Esophagus mucosa (tissue), 1 donor: ENCODE data around the gene IQCK. TPM values are rescaled to one million over a fixed set of nuclear protein-coding genes. Genes with fewer than 3 reads are reported as not detected.

Experiments
- ATAC-seq: fragments of 200-7000 bp; cut with Tn5 transposase; one replicate; pipeline ENCODE4 v1.9.1; 2020
- total RNA-seq: library from RNA; stranded (reverse); gene quantifications from one replicate; pipeline ENCODE4 v1.2.4, GENCODE V29; 2023
- donor health status: DM: yes; HTN: yes; CAD: no.

The IQCK gene
- total RNA-seq, 1 donor from 2014 or later = 4.7 TPM

DNA sequence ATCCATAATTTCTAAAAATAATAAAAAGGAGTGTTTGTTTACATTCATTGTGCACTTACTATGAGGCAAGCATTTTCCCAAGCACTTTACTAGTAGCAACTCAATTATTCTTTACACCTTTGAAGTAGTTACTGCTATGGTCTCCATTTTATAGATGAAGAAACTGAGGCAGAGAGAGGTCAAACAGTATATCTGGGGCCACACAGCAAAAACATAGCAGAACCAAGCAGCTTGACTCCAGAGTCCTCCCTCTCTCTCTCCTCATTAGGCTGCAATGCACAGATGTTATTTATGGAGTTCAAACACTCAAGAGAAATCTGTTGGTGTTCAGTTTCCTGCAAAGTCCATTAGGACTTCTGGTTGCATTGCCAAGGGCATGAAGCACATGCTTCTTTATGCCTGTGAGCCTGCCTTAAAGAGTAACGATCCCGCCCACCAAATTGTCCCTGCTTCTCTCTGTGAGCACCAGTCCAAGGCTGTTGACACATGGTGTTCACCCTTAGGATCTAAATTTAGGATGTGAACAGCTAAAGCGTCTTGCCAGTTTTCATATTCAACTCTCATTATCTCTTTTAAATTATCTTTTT, 122.5 kb downstream of the IQCK start:
- no peak for ATAC-seq

DNA sequence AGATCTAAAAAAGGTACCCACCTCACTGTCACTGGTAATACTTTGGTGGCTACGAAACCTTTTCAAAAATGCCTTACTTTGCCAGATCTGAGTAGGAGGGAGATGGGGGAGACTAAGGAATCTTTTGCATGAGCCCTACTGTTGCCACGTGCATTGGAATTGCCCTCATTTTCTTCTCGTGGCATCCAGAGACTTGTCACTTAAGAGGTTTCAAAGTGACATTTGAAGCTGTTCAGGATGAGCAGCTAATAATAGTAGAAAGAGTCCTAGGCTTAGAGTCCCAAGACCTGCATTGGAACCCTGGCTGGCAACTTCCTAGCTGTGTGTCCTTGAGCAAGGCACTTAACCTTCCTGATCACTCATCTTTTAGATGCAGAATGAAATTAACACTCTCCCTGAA, 123.1 kb downstream of the IQCK start:
- no peak for ATAC-seq

DNA sequence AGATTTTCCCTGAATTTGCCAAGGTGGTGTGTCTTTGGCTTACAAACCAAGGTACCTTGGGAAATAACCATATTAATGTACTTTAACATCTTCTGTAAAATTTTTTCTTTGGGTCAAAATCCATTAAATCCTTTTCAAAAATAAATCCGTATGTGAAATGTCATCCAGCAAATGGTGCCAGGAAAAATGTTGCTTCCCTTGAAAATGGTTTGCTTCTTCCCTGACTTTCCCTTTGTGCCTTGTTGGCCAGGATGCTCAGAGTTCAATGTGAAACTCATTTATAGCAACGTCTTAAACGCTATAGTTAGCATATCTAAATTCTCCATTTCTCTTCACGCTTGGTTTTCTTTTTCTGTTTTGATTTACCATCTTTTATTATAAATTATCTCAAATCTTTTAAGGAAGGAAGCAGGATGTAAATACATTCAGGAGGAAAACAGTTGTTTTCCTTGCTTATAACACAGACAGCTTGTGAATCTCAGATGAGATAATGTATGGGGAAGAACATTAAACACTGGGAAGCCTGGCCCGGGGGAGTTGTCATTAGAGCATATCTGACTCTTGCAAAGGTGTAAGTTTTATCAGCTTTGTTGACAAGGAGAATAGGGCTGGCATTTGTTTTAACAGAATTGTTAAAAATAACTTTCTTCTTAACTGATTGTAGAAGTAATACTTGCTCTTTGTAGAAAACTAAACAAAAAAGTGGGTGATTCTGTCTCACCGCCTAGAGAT, 124.5 kb downstream of the IQCK start:
- ATAC-seq = no peak

DNA sequence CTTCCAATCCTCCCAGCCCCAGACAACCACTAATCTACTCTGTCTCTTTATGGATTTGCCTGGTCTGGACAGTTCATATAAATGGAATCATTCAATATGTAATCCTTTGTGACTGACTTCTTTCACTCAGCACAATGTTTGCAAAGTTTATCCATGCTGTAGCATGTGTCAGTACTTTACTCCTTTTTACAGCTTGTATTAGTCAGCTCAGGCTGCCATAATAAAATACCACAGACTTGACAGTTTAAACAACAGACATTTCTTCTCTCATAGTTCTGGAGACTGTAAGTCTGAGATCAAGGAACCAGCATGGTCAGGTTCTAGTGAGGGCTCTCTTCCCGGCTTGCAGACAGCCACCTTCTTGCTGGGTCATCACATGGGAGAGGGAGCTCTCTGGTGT, 125.3 kb downstream of the IQCK start:
- ATAC-seq = no peak

DNA sequence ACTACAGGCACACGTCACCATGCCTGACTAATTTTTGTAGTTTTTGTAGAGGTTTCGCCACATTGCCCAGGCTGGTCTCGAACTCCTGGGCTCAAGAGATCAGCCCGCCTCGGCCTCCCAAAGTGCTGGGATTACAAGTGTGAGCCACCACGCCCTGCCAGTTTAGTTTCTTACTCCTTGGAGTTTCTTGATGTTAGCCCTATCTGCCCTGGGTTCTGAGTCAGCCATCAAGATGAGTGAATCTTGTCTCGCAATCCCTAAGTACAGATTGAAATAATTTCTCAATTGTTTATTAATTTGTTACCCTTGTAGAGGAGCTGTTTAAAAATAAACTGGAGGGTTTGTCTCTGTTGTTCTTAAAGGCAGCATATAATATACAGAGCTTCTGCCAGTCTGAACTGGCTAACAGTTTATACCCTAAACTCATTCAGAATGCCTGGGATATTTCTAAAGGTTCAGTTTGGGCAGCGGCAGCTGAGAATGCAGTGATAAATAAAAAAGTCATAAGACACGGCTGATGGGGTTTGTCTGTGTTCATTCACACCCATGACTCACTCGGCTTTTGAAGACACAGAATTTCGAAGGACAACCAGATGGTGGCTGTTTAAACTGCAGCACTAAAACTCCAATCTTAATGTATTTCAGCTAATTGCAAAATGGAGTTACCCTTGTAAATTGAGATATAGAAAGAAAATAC, 127.0 kb downstream of the IQCK start:
- no peak for ATAC-seq

DNA sequence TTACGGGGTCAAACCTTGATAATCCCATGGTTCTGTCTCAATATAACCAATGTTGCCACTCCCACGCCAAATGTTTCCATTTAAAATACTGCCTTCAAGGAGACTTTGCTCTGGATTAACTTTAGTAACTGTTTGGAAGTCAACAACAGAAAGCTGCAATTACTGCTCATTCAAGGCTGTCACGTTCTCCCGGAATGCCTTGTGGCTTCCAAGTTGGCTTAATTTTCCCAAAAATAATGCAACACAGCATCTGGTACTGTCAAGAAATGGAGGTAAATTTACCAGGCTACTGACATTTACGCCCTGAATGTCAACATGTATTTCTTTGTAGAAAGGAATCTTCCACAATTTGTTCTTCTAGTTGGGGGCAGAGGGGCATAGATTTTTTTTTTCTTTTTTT, 128.4 kb downstream of the IQCK start:
- ATAC-seq = no peak

DNA sequence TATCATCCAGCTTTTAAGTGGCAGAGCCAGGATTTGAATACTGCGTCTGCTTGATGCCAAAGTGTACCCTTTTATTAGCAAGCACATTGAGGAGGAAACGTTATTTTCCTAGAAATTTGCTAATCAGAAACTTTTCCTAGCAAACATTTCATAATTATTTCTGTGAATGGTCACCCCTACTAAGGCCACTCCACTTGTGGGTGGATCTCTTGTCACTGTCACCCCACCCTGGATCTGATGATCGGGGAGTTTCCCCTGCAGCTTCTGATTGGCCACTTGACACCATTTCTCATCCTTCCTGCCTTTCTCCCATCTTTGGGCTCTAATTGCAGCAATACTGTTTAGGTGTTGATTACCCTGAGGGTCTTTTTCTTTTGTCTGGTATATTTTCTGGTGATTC, 130.7 kb downstream of the IQCK start:
- no peak for ATAC-seq

DNA sequence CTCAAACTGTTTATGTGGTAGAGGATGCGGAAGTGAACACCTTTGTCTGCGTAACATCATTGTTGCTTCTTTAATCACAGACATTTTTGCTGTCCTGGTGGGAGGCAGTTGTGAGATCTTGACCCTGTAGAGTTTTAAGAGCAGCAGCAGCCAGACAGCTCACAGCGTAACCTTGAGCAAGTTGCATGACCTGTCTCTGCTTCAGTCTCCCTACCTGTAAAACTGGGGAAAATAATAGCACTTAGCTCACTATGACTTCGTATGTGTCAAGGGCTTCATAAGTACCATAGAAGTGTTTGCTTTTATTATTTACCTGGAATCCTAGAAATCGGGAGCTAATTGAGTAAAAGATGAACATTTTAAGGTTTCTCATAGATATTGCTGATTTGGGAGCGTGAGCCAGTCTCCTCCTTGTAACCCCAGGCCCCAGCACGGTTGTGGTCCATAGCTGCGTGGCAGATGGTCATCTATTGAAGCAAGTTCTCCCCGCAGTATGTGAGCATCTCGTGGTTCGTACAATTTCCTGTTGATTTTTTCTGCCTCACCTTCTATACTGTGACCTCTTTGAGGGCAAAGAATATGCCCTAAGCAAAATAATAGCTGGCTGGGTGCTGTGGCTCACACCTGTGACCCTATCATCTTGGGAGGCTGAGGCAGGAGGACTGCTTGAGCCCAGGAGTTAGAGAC, 132.2 kb downstream of the IQCK start:
- no peak for ATAC-seq

DNA sequence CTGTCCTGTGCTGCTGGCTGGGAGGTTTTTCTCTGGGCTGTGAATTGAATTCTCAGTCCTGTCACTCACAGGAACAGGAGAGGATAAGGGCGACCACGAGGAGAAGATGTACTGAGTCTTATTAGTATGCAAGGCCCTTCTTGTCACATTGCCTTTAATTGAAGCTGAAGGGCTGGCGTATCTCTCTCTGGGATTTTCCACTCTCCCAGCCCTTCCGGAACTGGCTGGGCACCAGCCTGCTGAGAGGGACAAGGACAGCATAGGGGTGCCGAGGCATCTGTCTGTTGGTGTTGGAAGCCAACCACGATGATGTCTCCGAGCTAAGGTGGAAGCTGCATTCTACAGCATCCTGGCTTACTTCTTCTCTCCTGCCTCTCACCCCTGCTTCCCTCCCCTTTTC, 133.4 kb downstream of the IQCK start:
- ATAC-seq = no peak

DNA sequence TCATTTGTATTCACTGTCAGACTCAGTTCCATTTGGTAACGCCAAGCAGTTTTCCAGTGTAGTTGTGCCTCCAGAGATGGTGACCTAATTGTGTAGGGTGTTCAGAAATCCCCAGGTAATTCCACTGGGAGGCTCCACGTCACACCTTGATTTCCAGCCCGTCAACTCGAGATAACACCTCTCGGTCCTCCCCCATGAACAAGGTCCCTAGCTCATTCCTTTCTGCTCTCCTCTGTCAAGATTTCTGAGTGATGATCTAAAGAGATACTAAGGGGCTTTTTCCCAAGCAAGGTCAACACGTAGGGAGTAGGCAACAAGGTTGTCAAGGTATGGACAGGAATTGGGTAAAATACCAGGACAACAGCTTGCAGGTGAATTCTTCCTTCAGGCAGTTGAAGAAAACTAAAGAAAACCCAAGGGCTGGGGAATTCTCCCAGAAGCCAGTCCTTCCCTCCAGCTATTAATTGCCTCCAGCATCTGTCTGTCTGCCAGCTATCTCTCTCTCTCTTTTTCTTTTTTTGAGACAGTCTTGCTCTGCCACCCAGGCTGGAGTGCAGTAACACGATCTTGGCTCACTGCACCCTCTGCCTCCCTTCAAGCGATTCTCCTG, 135.2 kb downstream of the IQCK start:
- no peak for ATAC-seq

DNA sequence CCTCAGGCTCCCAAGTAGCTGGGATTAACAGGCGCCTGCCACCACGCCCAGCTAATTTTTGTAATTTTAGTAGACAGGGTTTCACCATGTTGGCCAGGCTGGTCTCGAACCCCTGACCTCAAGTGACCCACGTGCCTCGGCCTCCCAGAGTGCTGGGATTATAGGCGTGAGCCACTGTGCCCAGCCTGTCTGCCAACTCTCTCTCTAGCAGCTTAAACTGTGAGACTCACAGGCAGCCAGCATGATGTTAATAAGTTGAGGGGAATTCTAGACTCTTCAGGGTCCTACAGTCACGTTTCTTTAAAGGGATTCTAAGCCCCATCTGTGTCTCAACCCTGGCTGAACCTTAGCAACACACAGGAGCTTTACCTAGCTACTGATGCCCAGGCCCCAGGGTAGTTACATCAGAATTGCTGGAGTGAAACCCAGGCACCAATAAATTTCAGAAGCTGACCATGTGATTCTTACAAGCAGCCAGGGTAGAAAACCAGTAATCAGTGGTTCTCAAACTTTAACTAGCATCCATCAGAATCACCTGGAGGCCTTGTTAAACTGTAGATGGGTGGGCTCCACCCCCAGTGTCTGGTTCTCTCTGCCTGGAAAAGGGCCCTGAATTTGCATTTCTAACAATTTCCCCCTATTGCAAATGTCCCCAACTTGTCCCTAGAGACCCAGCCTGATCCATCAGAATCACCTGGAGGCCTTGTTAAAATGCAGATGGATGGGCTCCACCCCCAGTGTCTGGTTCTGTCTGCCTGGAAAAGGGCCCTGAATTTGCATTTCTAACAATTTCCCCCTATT, 135.9 kb downstream of the IQCK start:
- ATAC-seq = no peak

DNA sequence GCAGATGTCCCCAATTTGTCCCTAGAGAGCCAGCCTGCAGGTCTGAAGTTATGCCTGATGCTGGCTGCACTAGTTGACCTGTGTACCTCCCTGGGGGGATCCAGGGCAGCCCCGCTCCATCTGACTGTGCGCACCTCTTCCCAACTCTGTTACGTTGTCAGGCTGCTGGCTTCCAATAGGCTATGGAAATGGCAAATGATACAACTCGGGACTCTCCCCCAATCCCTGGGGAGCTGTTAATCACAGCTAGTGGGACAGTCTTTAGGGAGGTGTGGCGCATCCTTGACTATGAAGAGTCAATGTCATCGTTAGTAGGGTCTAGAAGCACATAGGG, 136.4 kb downstream of the IQCK start:
- ATAC-seq = no peak

DNA sequence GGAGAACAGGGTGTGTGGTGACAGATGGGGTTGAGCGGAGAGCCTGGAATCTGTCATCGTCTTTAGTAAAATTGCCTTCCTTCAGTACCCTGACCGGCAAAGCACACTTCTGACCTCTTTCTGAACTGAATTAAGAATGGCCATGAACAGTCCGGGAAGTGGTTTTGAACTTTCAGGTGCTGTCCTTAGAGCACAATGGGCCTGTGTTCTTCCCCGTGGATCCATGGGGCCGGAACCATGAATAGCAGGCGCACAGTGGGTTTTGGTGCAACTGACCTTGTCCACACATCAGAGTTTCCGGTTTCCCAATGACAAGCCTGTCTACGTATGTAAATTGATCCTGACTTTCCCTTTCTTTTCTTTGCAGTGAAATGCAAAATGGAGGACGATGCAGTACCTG, 138.0 kb downstream of the IQCK start:
- no peak for ATAC-seq

DNA sequence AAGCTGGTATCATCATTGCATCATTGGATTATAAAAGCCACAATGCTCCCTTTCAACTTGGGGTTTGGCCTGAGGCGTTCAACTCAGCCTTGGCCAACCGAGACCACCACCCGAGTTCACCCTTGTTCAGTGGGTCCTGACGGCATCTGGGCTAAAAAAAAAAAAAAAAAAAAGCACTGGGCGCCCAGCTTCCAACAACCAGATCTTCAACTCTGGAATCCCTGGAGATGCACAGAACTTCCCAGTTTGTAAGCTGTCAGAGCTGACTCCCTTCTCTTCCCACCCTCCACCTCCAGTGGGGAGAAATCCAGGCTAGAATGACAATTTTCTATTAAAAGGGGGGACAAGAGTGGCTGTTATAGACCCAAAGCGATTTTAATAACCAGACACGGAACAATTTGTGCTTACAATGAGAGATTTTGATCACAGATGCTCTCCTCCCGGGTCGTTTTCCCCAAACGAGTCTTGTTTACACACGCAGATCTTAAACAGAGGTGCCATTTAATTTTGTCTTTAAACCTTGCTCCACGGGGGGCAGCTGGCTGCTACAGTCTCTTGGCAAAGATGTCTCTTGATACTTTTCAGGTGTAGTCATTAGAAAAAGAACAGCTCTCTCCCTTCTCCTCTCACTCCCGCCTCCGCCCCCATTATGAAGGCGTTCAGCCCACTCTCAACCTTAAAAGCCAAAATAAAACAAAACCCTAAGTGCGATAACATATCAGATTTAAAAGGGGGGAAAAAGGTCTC, 139.7 kb downstream of the IQCK start:
- no peak for ATAC-seq

DNA sequence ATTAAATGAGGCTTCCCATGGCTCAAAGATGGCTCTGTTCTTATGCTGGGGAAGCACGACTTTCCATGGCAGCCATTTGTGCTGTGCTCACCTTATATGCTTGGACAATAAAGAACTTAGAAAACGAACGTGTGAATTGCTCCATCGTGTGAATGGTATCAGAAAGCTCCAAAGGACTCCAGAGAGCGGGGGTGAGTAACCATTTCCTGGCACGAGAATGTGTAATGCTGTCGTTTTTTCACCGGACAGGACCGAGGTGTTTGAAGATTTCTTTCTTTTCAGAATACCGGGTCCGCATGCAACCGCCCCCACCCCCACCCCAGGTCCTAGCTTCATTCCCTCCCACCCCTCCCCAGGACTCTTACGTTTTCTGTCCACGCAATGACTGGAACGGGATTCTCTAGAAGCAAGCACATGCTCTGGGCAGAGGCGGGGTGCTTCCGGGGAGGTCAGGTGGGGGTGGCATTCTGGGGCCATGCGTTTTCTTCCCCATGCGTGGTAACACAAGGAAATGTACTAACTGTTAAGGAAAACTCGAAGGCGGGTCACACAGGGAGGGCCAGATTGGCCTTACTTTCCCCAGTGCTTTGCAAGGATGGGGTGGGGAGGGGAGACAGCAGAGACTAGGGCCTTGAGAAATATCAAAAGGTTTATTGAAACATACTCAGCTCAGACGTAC, 140.4 kb downstream of the IQCK start:
- no peak for ATAC-seq

DNA sequence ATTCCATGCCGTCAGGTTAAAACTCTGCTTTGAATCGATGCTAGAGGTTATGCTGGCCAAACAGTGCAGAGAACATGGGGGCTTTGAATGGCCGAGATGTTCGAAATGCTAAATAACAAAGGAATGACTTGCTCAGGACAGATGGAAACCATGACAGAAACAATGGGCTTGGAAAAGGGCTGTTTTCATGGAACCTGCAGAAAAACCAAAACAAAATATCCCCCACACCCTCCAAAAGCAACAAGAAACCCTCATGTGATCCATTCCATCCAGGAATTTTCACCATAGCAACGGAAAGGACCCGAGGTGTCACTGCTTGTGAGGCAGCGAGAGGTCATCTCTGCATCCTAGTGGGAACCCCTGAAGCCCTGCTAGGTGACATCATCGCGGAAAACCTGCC, 141.1 kb downstream of the IQCK start:
- no peak for ATAC-seq

DNA sequence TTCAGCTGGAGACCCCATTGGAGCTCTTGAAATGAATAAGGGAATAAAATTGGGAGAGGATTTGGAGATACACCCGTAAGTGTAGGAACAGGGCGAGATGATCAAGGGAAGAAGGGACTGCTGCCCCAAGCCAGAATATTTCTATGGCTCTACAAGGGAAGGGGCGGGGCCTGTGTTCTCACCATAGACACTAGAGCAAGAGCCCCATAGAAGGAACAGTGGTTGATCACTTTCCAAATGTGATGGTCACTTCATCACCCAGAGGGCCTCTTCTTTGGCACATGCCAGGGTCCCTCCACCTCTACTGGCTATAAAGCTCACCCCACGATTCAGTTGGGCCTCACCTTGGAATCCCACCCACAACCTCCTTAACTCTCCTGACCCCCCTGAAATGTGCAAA, 141.5 kb downstream of the IQCK start:
- ATAC-seq = no peak

DNA sequence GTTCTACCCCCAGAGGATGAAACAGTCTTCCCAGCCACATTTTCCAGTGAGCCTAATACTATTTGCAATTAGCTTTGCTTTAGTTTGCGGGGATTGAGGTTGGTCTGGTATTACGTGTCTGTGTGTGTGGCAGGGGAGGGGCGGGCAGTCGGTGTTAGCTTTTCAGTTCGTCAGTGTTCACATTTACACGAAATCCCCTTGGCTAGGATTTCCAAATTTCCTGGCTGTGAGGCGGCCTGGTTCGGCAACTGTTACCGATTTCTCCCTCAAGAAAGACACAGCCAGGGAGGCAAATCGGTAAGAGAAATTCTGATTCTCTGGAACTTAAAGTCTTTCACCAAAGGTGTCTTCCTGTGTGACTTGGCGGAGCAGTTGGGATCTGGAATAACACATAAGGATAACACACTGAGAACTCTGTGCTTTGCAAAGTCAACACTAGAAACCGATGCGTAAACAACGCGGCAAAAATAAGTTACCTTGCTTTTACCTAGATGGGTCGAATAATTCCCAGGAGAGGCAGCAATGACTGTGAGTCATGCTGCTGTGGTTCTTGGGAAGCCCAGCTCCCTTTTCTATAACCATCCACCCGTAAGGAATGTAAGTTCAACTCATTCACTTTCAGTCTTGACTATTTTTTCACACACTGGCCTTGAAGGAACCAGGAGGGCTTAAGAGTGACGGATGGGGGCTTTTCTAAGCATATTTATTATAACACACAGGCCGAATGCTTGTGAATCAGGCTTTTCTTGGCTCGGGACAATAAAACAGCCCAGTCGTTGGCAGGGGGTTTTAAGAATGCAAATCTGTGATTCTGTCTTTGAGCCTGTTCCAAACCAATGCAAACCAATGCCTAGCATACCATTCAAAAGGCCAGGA, 142.3 kb downstream of the IQCK start:
- no peak for ATAC-seq

DNA sequence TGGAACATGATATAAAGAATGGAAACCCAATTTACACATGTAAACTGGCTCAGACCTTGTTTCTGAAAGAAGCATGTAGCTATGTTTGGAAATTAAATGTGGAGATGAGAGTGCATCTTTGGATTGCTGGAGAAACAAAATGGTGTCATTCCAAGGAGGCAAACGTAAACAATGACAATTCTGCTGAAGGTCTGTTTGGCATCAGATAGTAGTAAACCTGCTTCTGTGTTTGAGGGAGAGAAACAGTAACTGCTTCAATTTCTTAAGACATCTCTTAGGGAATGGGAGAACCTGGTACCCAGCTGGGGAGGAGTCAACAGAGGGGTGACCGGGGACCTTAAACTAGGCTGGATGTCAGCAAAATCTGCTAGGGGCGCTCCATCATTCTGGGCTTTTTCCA, 143.1 kb downstream of the IQCK start:
- no peak for ATAC-seq

DNA sequence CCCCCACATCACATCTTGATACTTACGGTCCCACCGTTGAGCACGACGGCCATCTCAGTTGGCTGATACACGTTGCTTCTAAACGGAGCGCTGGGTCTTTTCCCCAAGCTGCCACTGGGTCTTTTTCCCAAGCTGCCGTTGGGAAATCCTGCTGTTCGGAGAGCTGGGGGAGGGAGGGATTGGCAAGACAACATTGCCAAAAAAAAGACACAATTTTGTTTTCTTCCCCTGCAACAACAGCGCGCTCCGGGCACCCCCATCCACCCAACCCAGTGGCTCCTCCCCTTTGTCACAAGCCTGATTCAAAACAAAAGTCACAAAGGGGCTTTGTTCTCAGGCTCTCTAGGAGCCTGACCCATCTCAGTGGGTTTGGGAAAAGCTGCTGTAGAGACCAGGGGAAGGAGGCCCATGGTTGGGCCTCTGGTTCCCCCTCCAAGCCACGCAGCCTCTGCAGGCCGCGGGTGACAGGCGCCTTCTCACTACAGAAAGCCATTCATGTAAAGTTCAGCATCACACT, 143.8 kb downstream of the IQCK start:
- ATAC-seq = no peak
